ENCODE measurements around the gene CCDC188. TPM values are rescaled to one million over a fixed set of nuclear protein-coding genes. Genes with fewer than 3 reads are reported as not detected.

Gene CCDC188
- total and polyA plus RNA-seq, 9 of the 15 experiments (the other 6 are each of a cell fraction or from before 2014, with no cell fraction given) = not detected

GRCh38 chr22:20187777-20188566, 37.1 kb upstream of the CCDC188 start (continued):
- TF ChIP-seq TEAD4 (IDR thresholded peaks at IDR 0.05; ENCODE audit: low read length) = no peak
- TF ChIP-seq TEAD4 (CRISPR knock-in tag; IDR thresholded peaks at IDR 0.05; ENCODE audit: borderline replicate concordance) = 0 out of 2 replicates have a peak, but pooled peaks have one; percentile 37
- TF ChIP-seq HDGF (IDR thresholded peaks at IDR 0.05) = no peak
- peak; percentile 55; the same call in 1 of the 2 replicates for TF ChIP-seq FOXP1 (CRISPR knock-in tag; IDR thresholded peaks at IDR 0.05)
- TF ChIP-seq CBX5 (IDR thresholded peaks at IDR 0.05; ENCODE audit: borderline replicate concordance, low read depth) = no peak
- no peak for TF ChIP-seq CEBPB (tag; IDR thresholded peaks at IDR 0.05)
- no peak for TF ChIP-seq KDM5B (IDR thresholded peaks at IDR 0.05; ENCODE audit: insufficient replicate concordance, low read depth, low read length)
- TF ChIP-seq, protein P1, sequence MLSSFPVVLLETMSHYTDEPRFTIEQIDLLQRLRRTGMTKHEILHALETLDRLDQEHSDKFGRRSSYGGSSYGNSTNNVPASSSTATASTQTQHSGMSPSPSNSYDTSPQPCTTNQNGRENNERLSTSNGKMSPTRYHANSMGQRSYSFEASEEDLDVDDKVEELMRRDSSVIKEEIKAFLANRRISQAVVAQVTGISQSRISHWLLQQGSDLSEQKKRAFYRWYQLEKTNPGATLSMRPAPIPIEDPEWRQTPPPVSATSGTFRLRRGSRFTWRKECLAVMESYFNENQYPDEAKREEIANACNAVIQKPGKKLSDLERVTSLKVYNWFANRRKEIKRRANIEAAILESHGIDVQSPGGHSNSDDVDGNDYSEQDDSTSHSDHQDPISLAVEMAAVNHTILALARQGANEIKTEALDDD (IDR thresholded peaks at IDR 0.05) = no peak
- TF ChIP-seq PTBP1 (IDR thresholded peaks at IDR 0.05; ENCODE audit: low read depth, low read length) = no peak
- TF ChIP-seq NCOA2 (IDR thresholded peaks at IDR 0.05; ENCODE audit: partially characterized antibody in 2 of 2) = no peak
- TF ChIP-seq RBM22 (IDR thresholded peaks at IDR 0.05; ENCODE audit: low read depth, low read length, poor library complexity, severe bottlenecking) = no peak
- peak; percentile 21; the same call in 1 of the 2 replicates for TF ChIP-seq USF1 (CRISPR knock-in tag; IDR thresholded peaks at IDR 0.05)
- TF ChIP-seq ZNF263 (CRISPR knock-in tag; IDR thresholded peaks at IDR 0.05; ENCODE audit: borderline replicate concordance) = peak; percentile 22; the same call in 1 of the 2 replicates
- TF ChIP-seq RNF2 (IDR thresholded peaks at IDR 0.05) = no peak
- TF ChIP-seq STAG1 (CRISPR knock-in tag; IDR thresholded peaks at IDR 0.05; ENCODE audit: borderline replicate concordance) = 0 out of 2 replicates have a peak, but pooled peaks have one; percentile 20
- TF ChIP-seq MCM2 (IDR thresholded peaks at IDR 0.05; ENCODE audit: low read depth) = no peak
- no peak for TF ChIP-seq ZNF507 (tag; conservative IDR thresholded peaks at IDR 0.05)
- no peak for TF ChIP-seq GABPB2 (CRISPR knock-in tag; conservative IDR thresholded peaks at IDR 0.05)
- no peak for TF ChIP-seq ZNF318 (IDR thresholded peaks at IDR 0.05; ENCODE audit: borderline replicate concordance in 1 of 2, low read depth in 1 of 2)
